ENCODE data around the gene SLC1A3. TPM values are rescaled to one million over a fixed set of nuclear protein-coding genes. Genes with fewer than 3 reads are reported as not detected.

The SLC1A3 gene
- total and polyA plus RNA-seq, 2 donors (not counting 1 experiment from before 2014, with no cell fraction given): 0.37 TPM; not detected in 1

DNA sequence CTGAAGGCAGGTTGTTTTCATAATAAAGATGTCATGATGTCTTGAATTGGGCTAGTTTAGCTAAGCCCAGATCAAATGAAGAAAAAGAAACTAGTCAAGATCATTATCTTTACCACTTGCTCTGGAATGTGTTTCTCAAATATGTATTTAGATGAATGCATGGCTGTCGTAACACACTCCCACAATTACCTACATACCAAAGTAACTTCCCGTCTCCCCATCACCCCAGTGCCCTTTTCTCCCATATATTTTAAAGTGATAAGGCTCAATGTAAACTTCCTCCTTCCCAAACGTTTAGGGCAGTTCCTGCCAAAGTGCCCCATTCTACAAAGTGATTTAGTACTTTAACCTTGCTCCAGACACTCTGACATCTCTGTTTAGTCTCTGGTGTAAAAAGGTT, 61.4 kb downstream of the SLC1A3 start:
- no peaks in the 10 kb centered on the region for H3K27me3 ChIP-seq (replicated peaks in 1 of 4; ENCODE audit: control extremely low read depth in 1 of 4, control insufficient read depth in 3 of 4, insufficient read depth in 4 of 4, low read length in 3 of 4)
- H3K27ac ChIP-seq (ENCODE audit: low read length in 2 of 2): no peak overlapping the region
- H3K4me1 ChIP-seq (ENCODE audit: control insufficient read depth in 2 of 2, insufficient read depth in 2 of 2, low read length in 2 of 2): no peaks in the 10 kb centered on the region
- H3K27me3 Mint-ChIP-seq: peaks cover 10% of the 10 kb centered on the region
- no peak overlapping the region for H3K27ac Mint-ChIP-seq
- no peak for ATAC-seq (ENCODE audit: low read depth)
- ChIA-PET POLR2A (no interaction called here), CTCF (no interaction called here)
- no peak overlapping the region for H3K4me3 Mint-ChIP-seq
- no peaks in the 10 kb centered on the region for H4K20me1 ChIP-seq (ENCODE audit: control insufficient read depth, insufficient read depth, low read length, poor library complexity, severe bottlenecking)
- no peak overlapping the region for H2AFZ ChIP-seq (ENCODE audit: insufficient read depth, low read depth, low read length, poor library complexity, severe bottlenecking)
- intact Hi-C loops (cut with micrococcal nuclease): no loop called here
- no peaks in the 10 kb centered on the region for H3K79me2 ChIP-seq (ENCODE audit: control insufficient read depth, insufficient read depth, low read length)
- WGBS (ENCODE audit: insufficient coverage): no CpG with 5 or more reads among the region's 3 CpGs
- no peaks in the 10 kb centered on the region for H3K36me3 ChIP-seq (replicated peaks in 1 of 2; ENCODE audit: control extremely low read depth in 1 of 2, control insufficient read depth in 1 of 2, extremely low read depth in 1 of 2, insufficient read depth in 2 of 2, low read length in 1 of 2)
- no peak for DNase-seq
- no peak overlapping the region for H3K9ac ChIP-seq (ENCODE audit: low read length)
- no peaks in the 10 kb centered on the region for H3K9me3 ChIP-seq (ENCODE audit: control extremely low read depth in 1 of 3, control insufficient read depth in 2 of 3, insufficient read depth in 1 of 3, low read length in 2 of 3)
- no peaks in the 10 kb centered on the region for H3K9me3 Mint-ChIP-seq (ENCODE audit: insufficient read depth)
- H3K4me1 Mint-ChIP-seq: no peaks in the 10 kb centered on the region
- no peak overlapping the region for H3K4me2 ChIP-seq (replicated peaks; ENCODE audit: low read depth, low read length, poor library complexity, severe bottlenecking)
- H3K4me3 ChIP-seq (ENCODE audit: control extremely low read depth in 1 of 5, extremely low read depth in 1 of 5, insufficient read depth in 1 of 5, low read depth in 2 of 5, low read length in 4 of 5): no peak overlapping the region
- TF ChIP-seq, protein P1, sequence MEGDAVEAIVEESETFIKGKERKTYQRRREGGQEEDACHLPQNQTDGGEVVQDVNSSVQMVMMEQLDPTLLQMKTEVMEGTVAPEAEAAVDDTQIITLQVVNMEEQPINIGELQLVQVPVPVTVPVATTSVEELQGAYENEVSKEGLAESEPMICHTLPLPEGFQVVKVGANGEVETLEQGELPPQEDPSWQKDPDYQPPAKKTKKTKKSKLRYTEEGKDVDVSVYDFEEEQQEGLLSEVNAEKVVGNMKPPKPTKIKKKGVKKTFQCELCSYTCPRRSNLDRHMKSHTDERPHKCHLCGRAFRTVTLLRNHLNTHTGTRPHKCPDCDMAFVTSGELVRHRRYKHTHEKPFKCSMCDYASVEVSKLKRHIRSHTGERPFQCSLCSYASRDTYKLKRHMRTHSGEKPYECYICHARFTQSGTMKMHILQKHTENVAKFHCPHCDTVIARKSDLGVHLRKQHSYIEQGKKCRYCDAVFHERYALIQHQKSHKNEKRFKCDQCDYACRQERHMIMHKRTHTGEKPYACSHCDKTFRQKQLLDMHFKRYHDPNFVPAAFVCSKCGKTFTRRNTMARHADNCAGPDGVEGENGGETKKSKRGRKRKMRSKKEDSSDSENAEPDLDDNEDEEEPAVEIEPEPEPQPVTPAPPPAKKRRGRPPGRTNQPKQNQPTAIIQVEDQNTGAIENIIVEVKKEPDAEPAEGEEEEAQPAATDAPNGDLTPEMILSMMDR (IDR thresholded peaks at IDR 0.05): no peak
- no peak for TF ChIP-seq EZH2 (IDR thresholded peaks at IDR 0.05; ENCODE audit: borderline replicate concordance, insufficient read depth, low read depth, low read length, poor library complexity, severe bottlenecking)

DNA sequence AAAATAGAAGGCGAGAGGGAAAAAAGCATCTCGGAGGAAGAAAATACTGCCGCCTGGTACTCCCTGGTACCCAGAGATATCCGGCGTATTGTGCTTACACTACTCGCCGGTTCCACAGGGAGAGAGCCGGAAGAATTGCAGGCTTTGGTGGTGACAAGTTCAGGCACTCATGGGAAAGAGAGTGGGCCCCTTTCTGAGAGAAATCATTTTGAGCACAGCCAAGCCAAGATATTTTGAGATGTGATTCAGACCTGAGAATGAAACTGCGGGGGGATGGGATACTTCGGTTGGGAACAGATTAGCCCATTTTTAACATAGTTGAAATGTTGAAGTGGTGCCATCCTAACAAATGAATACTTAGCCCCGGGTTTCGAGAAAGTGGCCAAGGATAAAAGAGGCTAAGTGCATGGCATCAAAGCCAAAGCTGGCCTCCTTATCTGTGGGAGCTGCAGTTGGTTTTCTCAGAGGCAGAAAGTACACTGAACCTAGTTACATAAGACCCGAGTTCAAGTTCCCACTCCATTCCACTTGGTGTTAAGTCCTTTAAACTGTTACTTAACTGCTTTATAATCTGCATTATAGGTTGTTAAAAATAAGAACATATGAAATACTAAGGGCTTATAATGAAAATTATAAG, 62.7 kb downstream of the SLC1A3 start:
- no peak for ATAC-seq (ENCODE audit: low read depth)
- Histone ChIP-seq H3K27ac (ENCODE audit: low read length in 2 of 2) (no peak overlapping the region), H3K9me3 (ENCODE audit: control extremely low read depth in 1 of 3, control insufficient read depth in 2 of 3, insufficient read depth in 1 of 3, low read length in 2 of 3) (no peaks in the 10 kb centered on the region), H3K27me3 (replicated peaks in 1 of 4; ENCODE audit: control extremely low read depth in 1 of 4, control insufficient read depth in 3 of 4, insufficient read depth in 4 of 4, low read length in 3 of 4) (no peaks in the 10 kb centered on the region), H3K79me2 (ENCODE audit: control insufficient read depth, insufficient read depth, low read length) (no peaks in the 10 kb centered on the region), H3K4me1 (ENCODE audit: control insufficient read depth in 2 of 2, insufficient read depth in 2 of 2, low read length in 2 of 2) (no peaks in the 10 kb centered on the region), H3K4me2 (replicated peaks; ENCODE audit: low read depth, low read length, poor library complexity, severe bottlenecking) (no peak overlapping the region), H4K20me1 (ENCODE audit: control insufficient read depth, insufficient read depth, low read length, poor library complexity, severe bottlenecking) (no peaks in the 10 kb centered on the region), H3K9ac (ENCODE audit: low read length) (no peak overlapping the region), H3K36me3 (replicated peaks in 1 of 2; ENCODE audit: control extremely low read depth in 1 of 2, control insufficient read depth in 1 of 2, extremely low read depth in 1 of 2, insufficient read depth in 2 of 2, low read length in 1 of 2) (no peaks in the 10 kb centered on the region), H3K4me3 (ENCODE audit: control extremely low read depth in 1 of 5, extremely low read depth in 1 of 5, insufficient read depth in 1 of 5, low read depth in 2 of 5, low read length in 4 of 5) (no peak overlapping the region), H2AFZ (ENCODE audit: insufficient read depth, low read depth, low read length, poor library complexity, severe bottlenecking) (no peak overlapping the region)
- WGBS (ENCODE audit: insufficient coverage): 98% methylated on average over 10 of the region's 13 CpGs
- TF ChIP-seq EZH2 (IDR thresholded peaks at IDR 0.05; ENCODE audit: borderline replicate concordance, insufficient read depth, low read depth, low read length, poor library complexity, severe bottlenecking): no peak
- TF ChIP-seq, protein P1 (IDR thresholded peaks at IDR 0.05): no peak
- H3K27ac Mint-ChIP-seq: no peak overlapping the region
- ChIA-PET POLR2A (no interaction called here), CTCF (interaction anchor here (0.8 to 1.8 kb wide), 3 partner anchors 9 to 27 kb away, joined by 3 to 6 read pairs (median 3); no protein-coding TSS in a partner anchor)
- peaks cover 7% of the 10 kb centered on the region for H3K27me3 Mint-ChIP-seq
- no peak for DNase-seq
- H3K9me3 Mint-ChIP-seq (ENCODE audit: insufficient read depth): no peaks in the 10 kb centered on the region
- H3K4me3 Mint-ChIP-seq: no peak overlapping the region
- intact Hi-C loops (cut with micrococcal nuclease): no loop called here
- H3K4me1 Mint-ChIP-seq: no peaks in the 10 kb centered on the region

Measured in B cell (primary cell).